IPS DF 6.9 (cell line): ENCODE results near the gene UBE2D1.

Experiments
- DNase-seq: peaks from one replicate; pipeline ENCODE4 v3.0.0-alpha.2; 2013; ENCODE audit warnings: low read depth, low spot score
- H3K27ac ChIP-seq: one replicate; pipeline ENCODE4 v1.5.1; 2013; ENCODE audit warnings: low read length, control low read depth
- H3K27me3 ChIP-seq: 2 replicates; pipeline ENCODE4 v1.6.1; 2013; ENCODE audit warnings: mild to moderate bottlenecking, low read length; ENCODE audit not compliant: control insufficient read depth, insufficient read depth
- H3K36me3 ChIP-seq: 2 replicates; pipeline ENCODE4 v1.6.1; 2013; ENCODE audit warnings: low read length; ENCODE audit not compliant: control insufficient read depth, insufficient read depth
- H3K4me1 ChIP-seq: 2 replicates; pipeline ENCODE4 v1.6.1; 2013; ENCODE audit warnings: low read length; ENCODE audit not compliant: control insufficient read depth, insufficient read depth
- H3K4me3 ChIP-seq: 2 replicates; pipeline ENCODE4 v1.5.1; 2013; ENCODE audit warnings: mild to moderate bottlenecking, low read length
- H3K9me3 ChIP-seq: 2 replicates; pipeline ENCODE4 v1.6.1; 2013; ENCODE audit warnings: low read length, inconsistent platforms; ENCODE audit not compliant: control insufficient read depth, insufficient read depth
- whole genome bisulfite sequencing: extraction: QIAGEN DNeasy Blood & Tissue Kit; methylation state at CpG from one replicate; pipeline ENCODE4 v1.1.7; 2013; ENCODE audit warnings: mixed read lengths, missing lambda C conversion rate; ENCODE audit not compliant: insufficient read length, insufficient coverage; 5-methylcytosine and 5-hydroxymethylcytosine counted together

Gene UBE2D1

GRCh38 chr10:58318346-58318745 lies 16.5 kb upstream of the UBE2D1 start:
- DNase-seq = no peak
- Histone ChIP-seq H3K27ac (no peak overlapping the region), H3K4me3 (no peak overlapping the region), H3K9me3 (no peaks in the 10 kb centered on the region), H3K36me3 (no peaks in the 10 kb centered on the region), H3K27me3 (no peaks in the 10 kb centered on the region), H3K4me1 (no peaks in the 10 kb centered on the region)
- no CpG with 5 or more reads among the region's 2 CpGs for WGBS

- no peak for DNase-seq
- no CpG with 5 or more reads among the region's 1 CpG for WGBS
- H3K4me3 ChIP-seq = no peak overlapping the region
- H3K27me3 ChIP-seq = no peaks in the 10 kb centered on the region
- H3K9me3 ChIP-seq = no peaks in the 10 kb centered on the region
- H3K27ac ChIP-seq = no peak overlapping the region
- no peaks in the 10 kb centered on the region for H3K36me3 ChIP-seq
- no peaks in the 10 kb centered on the region for H3K4me1 ChIP-seq
Observed at GRCh38 chr10:58319599-58319998, 15.2 kb upstream of the UBE2D1 start.

GRCh38 chr10:58320351-58321049 lies 14.3 kb upstream of the UBE2D1 start:
- no peaks in the 10 kb centered on the region for H3K36me3 ChIP-seq
- no peak overlapping the region for H3K4me3 ChIP-seq
- no peak for DNase-seq
- no CpG with 5 or more reads among the region's 4 CpGs for WGBS
- no peaks in the 10 kb centered on the region for H3K27me3 ChIP-seq
- H3K27ac ChIP-seq = no peak overlapping the region
- no peaks in the 10 kb centered on the region for H3K9me3 ChIP-seq
- H3K4me1 ChIP-seq = no peaks in the 10 kb centered on the region

GRCh38 chr10:58322072-58322834 lies 12.6 kb upstream of the UBE2D1 start:
- no peak overlapping the region for H3K27ac ChIP-seq
- no peaks in the 10 kb centered on the region for H3K27me3 ChIP-seq
- H3K9me3 ChIP-seq = no peaks in the 10 kb centered on the region
- no peak for DNase-seq
- H3K4me1 ChIP-seq = no peaks in the 10 kb centered on the region
- no peaks in the 10 kb centered on the region for H3K36me3 ChIP-seq
- no CpG with 5 or more reads among the region's 3 CpGs for WGBS
- H3K4me3 ChIP-seq = no peak overlapping the region

- Histone ChIP-seq H3K27ac (no peak overlapping the region), H3K4me1 (no peaks in the 10 kb centered on the region), H3K36me3 (no peaks in the 10 kb centered on the region), H3K9me3 (no peaks in the 10 kb centered on the region), H3K27me3 (no peaks in the 10 kb centered on the region), H3K4me3 (no peak overlapping the region)
- no peak for DNase-seq
- WGBS = no CpG with 5 or more reads among the region's 1 CpG
Observed at GRCh38 chr10:58322835-58323209, 12.0 kb upstream of the UBE2D1 start.

GRCh38 chr10:58326967-58327381 lies 7.8 kb upstream of the UBE2D1 start:
- no peak for DNase-seq
- no peak overlapping the region for H3K27ac ChIP-seq
- H3K27me3 ChIP-seq = no peaks in the 10 kb centered on the region
- peak overlapping the region; percentile 3; the same call in 1 of the 2 replicates for H3K4me3 ChIP-seq
- H3K4me1 ChIP-seq = no peaks in the 10 kb centered on the region
- H3K9me3 ChIP-seq = no peaks in the 10 kb centered on the region
- no CpG with 5 or more reads among the region's 25 CpGs for WGBS
- no peaks in the 10 kb centered on the region for H3K36me3 ChIP-seq

GRCh38 chr10:58328233-58328632 lies 6.6 kb upstream of the UBE2D1 start:
- Histone ChIP-seq H3K27ac (no peak overlapping the region), H3K36me3 (no peaks in the 10 kb centered on the region), H3K27me3 (no peaks in the 10 kb centered on the region), H3K4me3 (no peak overlapping the region), H3K9me3 (no peaks in the 10 kb centered on the region), H3K4me1 (no peaks in the 10 kb centered on the region)
- no CpG with 5 or more reads among the region's 1 CpG for WGBS
- no peak for DNase-seq

GRCh38 chr10:58330431-58330830 lies 4.4 kb upstream of the UBE2D1 start:
- no peaks in the 10 kb centered on the region for H3K9me3 ChIP-seq
- H3K36me3 ChIP-seq = no peaks in the 10 kb centered on the region
- H3K4me3 ChIP-seq = no peak overlapping the region
- H3K27me3 ChIP-seq = no peaks in the 10 kb centered on the region
- no peaks in the 10 kb centered on the region for H3K4me1 ChIP-seq
- no peak for DNase-seq
- H3K27ac ChIP-seq = no peak overlapping the region
- no CpG with 5 or more reads among the region's 1 CpG for WGBS

- no peaks in the 10 kb centered on the region for H3K27me3 ChIP-seq
- WGBS = 100% methylated on average over 1 of the region's 2 CpGs
- no peaks in the 10 kb centered on the region for H3K9me3 ChIP-seq
- H3K4me3 ChIP-seq = no peak overlapping the region
- no peaks in the 10 kb centered on the region for H3K36me3 ChIP-seq
- H3K27ac ChIP-seq = no peak overlapping the region
- DNase-seq = no peak
- no peaks in the 10 kb centered on the region for H3K4me1 ChIP-seq
Observed at GRCh38 chr10:58331646-58332045, 3.2 kb upstream of the UBE2D1 start.

GRCh38 chr10:58335306-58336005 lies 650 bp downstream of the UBE2D1 start:
- no peaks in the 10 kb centered on the region for H3K27me3 ChIP-seq
- H3K27ac ChIP-seq = no peak overlapping the region
- H3K9me3 ChIP-seq = no peaks in the 10 kb centered on the region
- no peak for DNase-seq
- H3K36me3 ChIP-seq = no peaks in the 10 kb centered on the region
- no peaks in the 10 kb centered on the region for H3K4me1 ChIP-seq
- peak overlapping the region; percentile 95 for H3K4me3 ChIP-seq
- no CpG with 5 or more reads among the region's 37 CpGs for WGBS
